Amniotic stem cell (primary cell): ENCODE results near the gene CDC5L.
"Not testable (repeated sequence)": the region's sequence is repeated elsewhere in the genome, so short reads cannot be mapped to it uniquely, and the experiment has no call there.

Experiments
- DNase-seq: peaks from one replicate; lab custom pipeline; 2025; lab: John Stamatoyannopoulos, UW

CDC5L gene

GRCh38 chr6:44387346-44388134 lies at the start of gene CDC5L:
CDC5L (plus strand) TSS chr6:44387706; CDS start chr6:44387824, 118 bp downstream.
- DNase-seq = peak; percentile 94

DNA sequence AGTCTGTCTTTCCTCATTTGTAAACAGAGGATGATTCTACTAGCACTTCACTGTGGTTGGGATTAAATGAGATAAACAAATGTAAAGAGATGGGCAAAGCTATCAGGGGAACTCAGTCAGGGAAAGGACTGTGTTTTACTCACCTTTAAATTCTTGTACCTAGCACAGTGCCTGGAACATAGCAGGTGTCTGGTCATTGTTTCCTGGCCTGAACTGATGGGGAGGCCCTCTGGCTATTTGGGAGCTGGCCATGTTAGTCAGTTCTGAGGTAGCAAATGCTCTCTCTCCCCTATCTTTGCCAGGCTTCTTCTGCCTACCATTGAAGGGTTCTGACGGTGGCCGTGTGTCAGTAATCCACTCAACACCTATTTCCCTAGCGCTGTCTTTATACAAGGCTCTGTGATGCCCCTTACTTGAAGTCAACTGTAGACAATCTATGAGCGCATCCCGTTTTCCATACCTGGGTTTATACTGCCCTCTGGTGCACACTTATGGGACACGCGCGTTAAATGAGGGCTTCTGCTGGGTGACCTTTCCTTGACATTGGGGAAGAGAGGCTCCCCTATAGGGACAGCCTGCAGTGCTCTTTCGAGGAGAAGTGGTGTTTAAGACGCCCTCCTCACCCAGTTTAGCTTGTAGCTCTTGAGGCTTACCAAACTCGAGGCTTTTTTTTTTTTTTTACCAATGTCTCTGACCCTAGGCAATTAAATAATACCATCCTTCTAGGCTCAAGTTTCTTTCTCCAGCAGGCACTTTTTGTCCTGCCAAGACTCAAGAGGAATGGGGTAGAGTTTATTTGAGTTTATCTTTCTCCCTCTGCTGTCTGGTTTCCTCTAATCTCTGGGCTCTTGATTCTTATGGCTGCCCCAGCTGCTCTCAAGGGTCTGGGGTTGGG lies 49.0 kb upstream of the CDC5L start:
- no peak for DNase-seq

GRCh38 chr6:44339301-44339700 lies 48.2 kb upstream of the CDC5L start:
- DNase-seq = no peak

DNA sequence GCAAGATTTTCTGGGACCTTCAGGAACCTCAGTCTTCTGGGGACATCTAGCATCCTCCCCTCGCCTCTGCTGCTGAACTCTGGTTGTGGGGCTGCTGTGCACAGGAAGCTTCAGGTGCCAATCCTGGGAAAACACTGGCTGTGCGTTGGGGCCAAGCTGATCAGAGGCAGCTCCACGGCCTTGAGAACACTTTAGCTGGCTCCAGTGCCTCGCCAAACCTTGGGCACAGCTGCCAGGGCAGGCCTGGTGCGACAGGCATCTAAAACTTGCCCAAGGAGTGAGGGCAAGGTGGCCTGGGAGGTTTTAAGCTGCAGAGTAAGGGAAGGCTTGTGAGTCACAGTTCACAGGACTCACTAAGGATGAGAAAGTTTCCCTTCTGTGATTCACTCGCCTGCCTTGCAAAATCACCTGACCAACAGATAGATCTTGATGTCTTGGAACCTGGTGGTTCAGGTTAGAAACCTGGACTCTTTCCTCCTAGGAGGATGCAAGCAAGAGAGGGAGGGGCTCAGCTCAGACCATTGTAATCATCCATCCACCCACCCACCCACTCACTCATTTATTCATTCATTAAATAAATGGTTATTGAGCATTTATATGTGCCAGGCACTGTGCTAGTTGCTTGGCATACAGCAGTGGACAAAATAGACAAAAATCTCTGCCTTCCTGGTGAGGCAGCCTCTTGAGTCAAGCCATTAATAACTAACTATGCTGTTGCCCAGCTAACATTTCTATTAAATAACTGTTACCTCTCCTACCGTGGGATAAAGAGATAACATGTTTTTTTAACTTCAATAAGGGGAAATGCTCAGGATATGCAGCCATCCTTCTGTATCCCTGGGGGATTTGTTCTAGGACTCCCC lies 47.5 kb upstream of the CDC5L start:
- no peak for DNase-seq

- no peak for DNase-seq
Observed at GRCh38 chr6:44341095-44341890, 46.2 kb upstream of the CDC5L start.

DNA sequence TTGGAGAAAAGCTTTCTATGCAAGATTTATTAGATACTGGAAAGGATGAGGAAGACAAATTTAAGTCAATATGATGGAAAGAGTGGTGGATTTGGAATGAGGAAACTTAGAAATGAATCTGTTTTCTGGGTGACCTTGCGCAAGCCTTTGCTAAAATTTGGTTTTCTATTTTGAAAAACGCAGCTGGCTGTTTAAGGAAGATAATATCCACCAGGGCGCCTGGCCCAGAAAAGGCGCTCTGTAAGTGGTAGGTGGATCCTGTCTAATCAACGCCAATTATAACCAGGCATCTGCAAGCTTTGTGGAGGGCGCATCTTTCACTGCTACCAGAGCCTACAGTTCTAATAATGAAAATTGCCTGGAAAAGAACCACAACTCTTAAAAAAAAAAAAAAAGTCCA lies 45.5 kb upstream of the CDC5L start:
- DNase-seq = no peak

- DNase-seq = no peak
Observed at GRCh38 chr6:44342489-44342888, 45.0 kb upstream of the CDC5L start, which contains the start of gene SPATS1. SPATS1 (plus strand) TSS chr6:44342650; CDS start chr6:44343096, 446 bp downstream.

GRCh38 chr6:44346818-44347217 lies 40.7 kb upstream of the CDC5L start:
- not testable (repeated sequence) for DNase-seq

DNA sequence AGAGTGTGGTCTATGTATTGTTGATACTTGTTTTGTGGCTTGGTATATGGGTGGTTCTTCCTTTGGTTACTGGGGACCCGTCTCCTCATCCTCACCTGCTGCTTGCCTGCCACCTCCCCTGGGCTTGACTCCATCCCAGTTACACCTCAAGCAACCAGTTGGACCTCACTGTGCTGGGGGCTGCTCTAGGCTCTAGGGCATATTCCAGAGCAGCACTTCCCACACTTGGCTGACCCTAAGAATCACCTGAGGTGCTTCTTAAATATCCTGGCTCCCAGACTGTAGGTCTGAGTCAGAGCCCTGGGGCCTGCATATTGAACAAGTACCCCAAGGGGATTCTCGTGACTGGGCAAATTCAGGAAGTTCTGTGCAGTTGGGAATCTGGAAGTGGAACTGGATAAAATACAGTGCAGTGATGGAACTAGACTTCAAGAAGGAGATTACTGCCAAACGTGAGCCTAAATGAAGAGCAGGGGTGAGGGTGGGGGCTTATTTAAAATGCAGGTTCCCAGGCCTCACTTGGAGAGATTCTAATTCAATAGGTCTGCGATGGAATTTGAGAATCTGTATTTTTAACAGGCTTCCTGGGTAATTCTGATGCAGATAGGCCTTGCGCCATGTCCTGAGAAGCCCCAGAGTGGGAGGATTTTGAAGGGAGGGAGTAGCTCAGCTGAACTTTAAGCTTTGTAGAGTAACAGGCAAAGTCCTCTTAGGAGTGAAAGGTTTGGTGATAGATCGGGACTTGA lies 37.4 kb upstream of the CDC5L start:
- DNase-seq = no peak

DNA sequence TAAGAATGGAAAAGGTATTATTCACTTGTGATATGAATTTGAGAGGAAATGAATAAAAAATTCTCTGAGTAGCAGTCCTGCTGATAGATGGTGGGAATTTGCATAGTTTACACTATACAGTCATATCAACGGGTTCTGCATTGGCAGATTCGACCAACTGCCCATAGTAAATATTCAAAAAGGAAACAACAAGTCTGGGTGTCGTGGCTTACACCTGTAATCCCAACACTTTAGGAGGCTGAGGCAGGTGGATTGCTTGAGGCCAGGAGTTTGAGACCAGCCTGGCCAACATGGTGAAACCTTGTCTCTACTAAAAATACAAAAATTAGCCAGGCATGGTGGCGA lies 36.9 kb upstream of the CDC5L start:
- not testable (repeated sequence) for DNase-seq

DNA sequence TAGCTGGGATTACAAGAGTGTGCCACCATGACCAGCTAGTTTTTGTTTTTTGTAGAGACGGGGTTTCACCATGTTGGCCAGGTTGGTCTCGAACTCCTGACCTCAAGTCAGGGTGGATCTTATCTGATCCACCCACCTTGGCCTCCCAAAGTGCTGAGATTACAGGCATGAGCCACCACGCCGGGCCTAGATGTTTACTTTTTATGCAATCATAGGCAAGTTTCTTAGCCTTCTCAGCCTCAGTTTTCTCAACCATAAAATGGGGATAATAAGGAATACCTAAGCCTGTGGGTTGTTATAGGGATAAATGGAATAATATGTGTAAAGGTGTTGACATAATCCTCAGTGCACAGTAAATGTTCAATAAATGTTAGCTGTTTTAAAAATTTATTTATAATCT lies 35.2 kb upstream of the CDC5L start:
- no peak for DNase-seq

GRCh38 chr6:44353336-44353735 lies 34.2 kb upstream of the CDC5L start:
- DNase-seq = no peak

DNA sequence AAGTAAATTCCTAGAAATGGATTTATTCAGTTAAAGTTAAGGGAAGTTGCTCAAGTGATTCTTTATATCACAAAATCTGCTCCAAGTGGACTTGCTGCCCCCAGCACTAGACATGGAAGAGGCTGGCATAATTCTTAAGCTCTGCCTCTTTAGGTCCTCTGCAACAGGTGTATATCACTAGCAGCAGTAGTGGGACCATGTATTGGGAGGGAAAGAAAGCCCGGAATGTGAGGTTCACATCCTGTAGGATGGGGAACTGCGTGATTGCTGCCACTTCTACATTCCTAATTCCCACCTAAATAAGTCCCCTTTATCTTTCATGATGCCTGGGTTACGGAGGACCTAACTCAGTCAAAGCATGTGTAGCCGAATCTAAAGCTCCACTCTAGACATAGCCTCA lies 31.9 kb upstream of the CDC5L start:
- no peak for DNase-seq

DNA sequence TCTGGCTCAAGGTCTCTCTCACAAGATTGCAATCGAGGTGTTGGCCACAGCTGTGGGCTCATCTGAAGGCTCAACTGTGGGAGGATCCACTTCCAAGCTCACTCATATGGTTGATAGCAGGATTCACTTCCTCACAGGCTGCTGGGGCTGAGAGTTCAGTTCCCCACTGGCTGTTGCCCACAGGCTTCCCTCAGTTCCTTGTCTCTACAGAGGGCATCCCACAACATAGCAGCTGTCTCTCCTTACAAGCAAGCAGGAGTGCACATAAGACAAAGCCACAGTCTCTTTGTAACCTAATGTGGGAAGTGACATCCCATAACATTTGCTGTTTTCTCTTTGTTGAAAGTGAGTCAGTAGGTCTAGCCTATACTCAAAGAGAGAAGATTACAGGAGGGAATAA lies 31.0 kb upstream of the CDC5L start:
- no peak for DNase-seq

DNA sequence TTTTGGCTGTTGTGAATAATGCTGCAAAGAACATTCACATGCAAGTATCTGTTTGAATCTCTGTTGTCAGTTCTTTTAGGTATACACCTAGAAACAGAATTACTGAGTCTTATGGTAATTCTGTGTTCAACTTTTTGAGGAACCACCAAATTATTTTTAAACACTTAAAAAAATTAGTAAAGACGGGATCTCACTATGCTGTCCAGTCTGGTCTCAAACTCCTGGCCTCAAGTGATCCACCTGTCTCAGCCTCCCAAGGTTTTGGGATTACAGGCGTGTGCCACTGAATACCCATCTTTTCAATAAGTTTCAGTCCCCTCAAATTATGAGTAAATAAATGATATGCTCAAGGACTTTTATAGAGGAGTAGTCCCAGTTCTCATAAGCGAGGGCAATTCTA lies 27.5 kb upstream of the CDC5L start:
- no peak for DNase-seq

DNA sequence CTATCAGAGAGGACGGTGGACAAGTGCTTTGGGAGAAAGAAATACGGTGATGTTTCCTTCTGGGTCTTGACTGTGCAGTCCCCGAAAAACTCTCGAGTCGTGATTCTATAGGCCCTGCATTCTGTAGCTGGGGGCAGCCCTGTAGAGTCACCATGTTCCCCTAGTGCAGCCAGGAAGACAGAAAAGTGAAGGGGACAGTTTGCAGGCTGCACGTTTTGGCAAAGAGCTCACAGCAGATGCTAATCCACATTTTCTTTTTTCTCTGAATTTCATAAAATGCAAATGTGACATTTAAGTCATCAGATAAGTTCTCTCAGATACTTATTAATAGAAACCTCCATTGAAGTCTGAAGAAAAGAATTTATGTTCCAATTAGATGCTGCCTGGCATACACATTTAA lies 25.6 kb upstream of the CDC5L start:
- no peak for DNase-seq

GRCh38 chr6:44363377-44363926 lies 24.1 kb upstream of the CDC5L start:
- DNase-seq = no peak

- DNase-seq = no peak
Observed at GRCh38 chr6:44366781-44367180, 20.7 kb upstream of the CDC5L start.

GRCh38 chr6:44367681-44368080 lies 19.8 kb upstream of the CDC5L start:
- DNase-seq = no peak

- no peak for DNase-seq
Observed at GRCh38 chr6:44373051-44373450, 14.5 kb upstream of the CDC5L start.
